ENCODE measurements around the gene SLC35G3.

The SLC35G3 gene

DNA sequence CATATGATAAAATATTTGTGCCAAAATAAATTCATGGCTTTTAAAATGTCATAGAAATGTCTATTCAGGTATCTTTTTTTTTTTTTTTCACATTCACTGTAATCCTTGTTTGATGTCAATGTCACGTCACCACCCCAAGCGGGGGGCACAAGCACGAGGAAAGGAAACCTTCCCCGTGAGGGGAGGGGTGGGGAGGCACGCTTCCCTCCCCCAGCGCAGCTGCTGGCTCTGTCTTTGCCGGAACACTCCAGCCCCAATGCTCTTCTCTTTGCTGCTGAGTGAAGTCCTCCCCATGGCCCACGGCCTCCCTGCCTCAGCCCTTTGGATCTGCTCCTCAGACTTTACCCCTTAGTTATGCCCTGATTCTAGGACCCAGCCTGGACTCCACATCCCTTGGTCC is 1.5 kb downstream of the SLC35G3 start:
- H3K27me3 ChIP-seq (replicated peaks; ENCODE audit: control insufficient read depth, insufficient read depth, low read length) = no peaks in the 10 kb centered on the region

DNA sequence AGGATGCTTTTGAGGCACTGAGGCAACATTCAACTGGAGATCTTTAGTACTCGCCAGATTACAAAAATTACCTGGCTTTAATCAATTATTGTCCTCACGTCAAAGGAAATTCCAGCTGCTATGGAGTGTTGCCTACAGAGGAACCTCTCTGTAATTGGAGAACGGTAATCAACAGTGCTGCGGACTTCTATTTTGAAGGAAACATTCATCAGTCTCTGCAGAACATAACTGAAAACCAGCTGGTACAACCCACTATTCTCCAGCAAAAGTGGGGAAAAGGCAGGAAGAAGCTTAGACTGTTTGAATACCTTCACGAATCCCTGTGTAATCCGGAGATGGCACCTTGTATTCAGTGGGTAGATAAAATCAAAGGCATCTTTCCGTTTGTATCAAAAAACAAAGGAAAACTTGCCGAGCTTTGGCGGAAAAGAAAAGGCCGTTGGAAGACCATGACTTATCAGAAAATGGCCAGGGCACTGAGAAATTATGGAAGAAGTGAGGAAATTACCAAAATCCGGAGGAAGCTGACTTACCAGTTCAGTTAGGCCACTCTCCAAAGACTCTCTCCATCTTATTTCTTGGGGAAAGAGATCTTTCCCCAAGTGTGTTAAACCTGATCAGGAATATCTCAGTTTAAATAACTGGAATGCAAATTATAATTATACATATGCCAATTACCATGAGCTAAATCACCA is 3.0 kb downstream of the SLC35G3 start:
- no peak for DNase-seq (ENCODE audit: extremely low read depth, insufficient read length)
- no peaks in the 10 kb centered on the region for H3K36me3 ChIP-seq (ENCODE audit: control insufficient read depth, insufficient read depth, low read length)
- no peak overlapping the region for H3K4me3 ChIP-seq (replicated peaks; ENCODE audit: low read depth, low read length)
- TF ChIP-seq, protein P1, sequence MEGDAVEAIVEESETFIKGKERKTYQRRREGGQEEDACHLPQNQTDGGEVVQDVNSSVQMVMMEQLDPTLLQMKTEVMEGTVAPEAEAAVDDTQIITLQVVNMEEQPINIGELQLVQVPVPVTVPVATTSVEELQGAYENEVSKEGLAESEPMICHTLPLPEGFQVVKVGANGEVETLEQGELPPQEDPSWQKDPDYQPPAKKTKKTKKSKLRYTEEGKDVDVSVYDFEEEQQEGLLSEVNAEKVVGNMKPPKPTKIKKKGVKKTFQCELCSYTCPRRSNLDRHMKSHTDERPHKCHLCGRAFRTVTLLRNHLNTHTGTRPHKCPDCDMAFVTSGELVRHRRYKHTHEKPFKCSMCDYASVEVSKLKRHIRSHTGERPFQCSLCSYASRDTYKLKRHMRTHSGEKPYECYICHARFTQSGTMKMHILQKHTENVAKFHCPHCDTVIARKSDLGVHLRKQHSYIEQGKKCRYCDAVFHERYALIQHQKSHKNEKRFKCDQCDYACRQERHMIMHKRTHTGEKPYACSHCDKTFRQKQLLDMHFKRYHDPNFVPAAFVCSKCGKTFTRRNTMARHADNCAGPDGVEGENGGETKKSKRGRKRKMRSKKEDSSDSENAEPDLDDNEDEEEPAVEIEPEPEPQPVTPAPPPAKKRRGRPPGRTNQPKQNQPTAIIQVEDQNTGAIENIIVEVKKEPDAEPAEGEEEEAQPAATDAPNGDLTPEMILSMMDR (IDR thresholded peaks at IDR 0.05; ENCODE audit: insufficient read depth, low read length, poor library complexity, severe bottlenecking) = no peak
- H3K27me3 ChIP-seq (replicated peaks; ENCODE audit: control insufficient read depth, insufficient read depth, low read length) = no peaks in the 10 kb centered on the region

More for the DNA sequence above, 1.5 kb downstream of the SLC35G3 start:
- Histone ChIP-seq H3K36me3 (ENCODE audit: control insufficient read depth, insufficient read depth, low read length) (no peaks in the 10 kb centered on the region), H3K4me3 (replicated peaks; ENCODE audit: low read depth, low read length) (no peak overlapping the region)
- no peak for DNase-seq (ENCODE audit: extremely low read depth, insufficient read length)
- TF ChIP-seq, protein P1 (IDR thresholded peaks at IDR 0.05; ENCODE audit: insufficient read depth, low read length, poor library complexity, severe bottlenecking) = no peak

DNA sequence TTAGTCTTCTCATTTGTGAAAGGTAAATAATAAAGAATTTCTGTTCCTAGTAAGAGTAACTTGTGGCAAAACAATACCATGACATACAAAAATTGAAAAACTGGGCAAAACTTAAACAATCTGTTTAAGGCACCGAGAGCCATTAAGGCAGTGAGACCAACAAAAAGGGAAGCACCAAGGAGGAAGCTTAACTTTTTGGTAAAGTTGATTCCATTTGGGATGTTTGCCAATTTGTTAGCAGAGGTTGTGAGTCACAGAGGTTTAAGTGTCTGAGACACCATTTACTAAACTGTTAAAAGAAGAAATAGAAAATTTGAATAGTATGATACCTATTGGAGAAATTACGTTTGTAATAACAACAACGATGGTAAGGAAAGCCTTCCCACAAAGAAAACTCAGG is 4.9 kb downstream of the SLC35G3 start:
- no peak overlapping the region for H3K4me3 ChIP-seq (replicated peaks; ENCODE audit: low read depth, low read length)
- DNase-seq (ENCODE audit: extremely low read depth, insufficient read length) = no peak
- H3K27me3 ChIP-seq (replicated peaks; ENCODE audit: control insufficient read depth, insufficient read depth, low read length) = no peaks in the 10 kb centered on the region
- TF ChIP-seq, protein P1 (IDR thresholded peaks at IDR 0.05; ENCODE audit: insufficient read depth, low read length, poor library complexity, severe bottlenecking) = no peak
- no peaks in the 10 kb centered on the region for H3K36me3 ChIP-seq (ENCODE audit: control insufficient read depth, insufficient read depth, low read length)

DNA sequence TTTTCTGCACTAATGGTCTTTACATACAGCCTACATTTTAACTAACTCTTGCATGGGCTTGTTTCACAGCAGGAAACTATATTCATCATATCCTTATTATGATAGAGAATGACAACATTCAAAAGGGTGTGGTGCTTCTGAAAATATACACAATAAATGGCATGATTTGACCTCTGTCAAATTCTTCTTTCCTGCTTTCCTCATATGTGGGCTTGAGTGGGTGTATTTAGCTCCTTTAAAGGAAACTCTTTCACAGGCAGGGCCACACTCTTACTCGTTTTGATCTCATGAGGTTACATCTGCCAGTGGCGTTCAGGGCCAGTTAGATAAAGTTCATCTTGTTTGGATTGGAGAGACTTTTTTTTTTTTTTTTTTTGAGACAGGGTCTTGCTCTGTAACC is 6.1 kb downstream of the SLC35G3 start:
- Histone ChIP-seq H3K27me3 (replicated peaks; ENCODE audit: control insufficient read depth, insufficient read depth, low read length) (no peaks in the 10 kb centered on the region), H3K36me3 (ENCODE audit: control insufficient read depth, insufficient read depth, low read length) (no peaks in the 10 kb centered on the region), H3K4me3 (replicated peaks; ENCODE audit: low read depth, low read length) (no peak overlapping the region)
- no peak for DNase-seq (ENCODE audit: extremely low read depth, insufficient read length)
- TF ChIP-seq, protein P1 (IDR thresholded peaks at IDR 0.05; ENCODE audit: insufficient read depth, low read length, poor library complexity, severe bottlenecking) = no peak

DNA sequence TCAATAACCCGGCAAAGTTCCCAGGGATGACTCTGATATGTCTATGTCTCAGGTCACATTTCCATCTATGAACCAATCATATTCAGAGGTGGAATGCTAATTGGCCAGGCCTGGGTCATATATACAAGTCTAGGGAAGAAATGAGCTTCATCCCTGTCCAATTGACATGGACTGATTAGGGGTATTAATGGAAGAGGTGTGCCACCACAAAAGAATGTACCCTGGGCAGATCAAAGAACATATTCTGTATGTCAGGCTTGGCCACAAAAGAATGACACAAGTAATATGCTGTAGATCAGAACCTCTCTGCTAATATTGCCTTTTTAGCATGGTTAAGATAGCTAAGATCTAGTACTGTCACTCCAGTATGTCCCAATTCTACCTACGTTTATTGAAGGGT is 6.7 kb downstream of the SLC35G3 start:
- Histone ChIP-seq H3K36me3 (ENCODE audit: control insufficient read depth, insufficient read depth, low read length) (no peaks in the 10 kb centered on the region), H3K4me3 (replicated peaks; ENCODE audit: low read depth, low read length) (no peak overlapping the region), H3K27me3 (replicated peaks; ENCODE audit: control insufficient read depth, insufficient read depth, low read length) (no peaks in the 10 kb centered on the region)
- TF ChIP-seq, protein P1 (IDR thresholded peaks at IDR 0.05; ENCODE audit: insufficient read depth, low read length, poor library complexity, severe bottlenecking) = no peak
- no peak for DNase-seq (ENCODE audit: extremely low read depth, insufficient read length)

DNA sequence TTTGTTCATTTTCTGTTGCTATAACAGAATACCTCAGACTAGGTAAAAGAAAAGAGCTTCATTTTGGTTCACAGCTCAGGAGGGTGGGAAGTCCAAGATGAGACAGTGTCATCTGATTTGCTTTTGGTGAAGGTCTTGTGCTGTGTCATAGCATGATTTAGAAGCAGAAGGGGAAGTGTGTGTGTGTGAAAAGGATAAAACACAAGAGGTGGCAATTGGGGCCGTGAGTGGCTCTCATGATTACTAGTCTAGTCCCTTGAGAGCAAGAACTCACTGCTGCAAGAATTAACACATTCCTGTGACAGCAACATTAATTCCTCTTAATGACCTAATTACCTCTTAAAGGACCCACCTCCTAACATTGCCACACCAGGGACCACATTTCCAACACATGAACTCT is 8.3 kb downstream of the SLC35G3 start:
- H3K36me3 ChIP-seq (ENCODE audit: control insufficient read depth, insufficient read depth, low read length) = no peaks in the 10 kb centered on the region
- TF ChIP-seq, protein P1 (IDR thresholded peaks at IDR 0.05; ENCODE audit: insufficient read depth, low read length, poor library complexity, severe bottlenecking) = no peak
- no peaks in the 10 kb centered on the region for H3K27me3 ChIP-seq (replicated peaks; ENCODE audit: control insufficient read depth, insufficient read depth, low read length)
- no peak for DNase-seq (ENCODE audit: extremely low read depth, insufficient read length)
- H3K4me3 ChIP-seq (replicated peaks; ENCODE audit: low read depth, low read length) = no peak overlapping the region

All from GM06990 (cell line).